Neural cell (in vitro differentiated cells): ENCODE results near the gene PDCD1.

ENCODE experiments used
- EP300 ChIP-seq: fragments of 450-650 bp; conservative IDR thresholded peaks from 2 replicates; pipeline ENCODE4 v1.6.1; 2014; ENCODE audit warnings: antibody characterized with exemption, mild to moderate bottlenecking, moderate library complexity; ENCODE audit not compliant: poor library complexity, severe bottlenecking
- POLR2AphosphoS5 ChIP-seq: IDR thresholded peaks from 2 replicates; pipeline ENCODE4 v1.6.1; 2012
- RAD21 ChIP-seq: fragments of 450-650 bp; conservative IDR thresholded peaks from 2 replicates; pipeline ENCODE4 v1.6.1; 2014; ENCODE audit warnings: antibody characterized with exemption, mild to moderate bottlenecking, moderate library complexity
- TF ChIP-seq, protein P1 (sequence below): fragments of 450-650 bp; IDR thresholded peaks from 2 replicates; pipeline ENCODE4 v1.5.1; 2014; ENCODE audit warnings: antibody characterized with exemption, mild to moderate bottlenecking, moderate library complexity; ENCODE audit not compliant: poor library complexity, severe bottlenecking
- TF ChIP-seq, protein P2 (sequence below): IDR thresholded peaks from 2 replicates; pipeline ENCODE4 v1.6.1; 2012; ENCODE audit warnings: borderline replicate concordance

DNA sequence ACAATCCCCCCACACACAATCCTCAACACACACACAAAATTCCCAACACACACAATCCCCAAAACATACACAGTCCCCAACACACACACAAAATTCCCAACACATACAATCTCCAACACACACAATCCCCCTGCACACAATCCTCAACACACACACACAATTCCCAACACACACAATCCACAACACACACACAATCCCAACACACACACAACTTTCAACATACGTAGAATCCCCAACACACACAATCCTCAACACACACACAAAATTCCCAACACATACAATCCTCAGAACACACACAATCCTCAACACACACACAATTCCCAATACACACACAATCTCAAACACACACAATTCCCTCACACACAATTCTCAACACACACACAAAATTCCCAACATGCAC is 2.6 kb upstream of the PDCD1 start:
- TF ChIP-seq, protein P1, sequence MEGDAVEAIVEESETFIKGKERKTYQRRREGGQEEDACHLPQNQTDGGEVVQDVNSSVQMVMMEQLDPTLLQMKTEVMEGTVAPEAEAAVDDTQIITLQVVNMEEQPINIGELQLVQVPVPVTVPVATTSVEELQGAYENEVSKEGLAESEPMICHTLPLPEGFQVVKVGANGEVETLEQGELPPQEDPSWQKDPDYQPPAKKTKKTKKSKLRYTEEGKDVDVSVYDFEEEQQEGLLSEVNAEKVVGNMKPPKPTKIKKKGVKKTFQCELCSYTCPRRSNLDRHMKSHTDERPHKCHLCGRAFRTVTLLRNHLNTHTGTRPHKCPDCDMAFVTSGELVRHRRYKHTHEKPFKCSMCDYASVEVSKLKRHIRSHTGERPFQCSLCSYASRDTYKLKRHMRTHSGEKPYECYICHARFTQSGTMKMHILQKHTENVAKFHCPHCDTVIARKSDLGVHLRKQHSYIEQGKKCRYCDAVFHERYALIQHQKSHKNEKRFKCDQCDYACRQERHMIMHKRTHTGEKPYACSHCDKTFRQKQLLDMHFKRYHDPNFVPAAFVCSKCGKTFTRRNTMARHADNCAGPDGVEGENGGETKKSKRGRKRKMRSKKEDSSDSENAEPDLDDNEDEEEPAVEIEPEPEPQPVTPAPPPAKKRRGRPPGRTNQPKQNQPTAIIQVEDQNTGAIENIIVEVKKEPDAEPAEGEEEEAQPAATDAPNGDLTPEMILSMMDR = no peak
- TF ChIP-seq RAD21 (no peak), POLR2AphosphoS5 (no peak), EP300 (no peak)
- TF ChIP-seq, protein P2, sequence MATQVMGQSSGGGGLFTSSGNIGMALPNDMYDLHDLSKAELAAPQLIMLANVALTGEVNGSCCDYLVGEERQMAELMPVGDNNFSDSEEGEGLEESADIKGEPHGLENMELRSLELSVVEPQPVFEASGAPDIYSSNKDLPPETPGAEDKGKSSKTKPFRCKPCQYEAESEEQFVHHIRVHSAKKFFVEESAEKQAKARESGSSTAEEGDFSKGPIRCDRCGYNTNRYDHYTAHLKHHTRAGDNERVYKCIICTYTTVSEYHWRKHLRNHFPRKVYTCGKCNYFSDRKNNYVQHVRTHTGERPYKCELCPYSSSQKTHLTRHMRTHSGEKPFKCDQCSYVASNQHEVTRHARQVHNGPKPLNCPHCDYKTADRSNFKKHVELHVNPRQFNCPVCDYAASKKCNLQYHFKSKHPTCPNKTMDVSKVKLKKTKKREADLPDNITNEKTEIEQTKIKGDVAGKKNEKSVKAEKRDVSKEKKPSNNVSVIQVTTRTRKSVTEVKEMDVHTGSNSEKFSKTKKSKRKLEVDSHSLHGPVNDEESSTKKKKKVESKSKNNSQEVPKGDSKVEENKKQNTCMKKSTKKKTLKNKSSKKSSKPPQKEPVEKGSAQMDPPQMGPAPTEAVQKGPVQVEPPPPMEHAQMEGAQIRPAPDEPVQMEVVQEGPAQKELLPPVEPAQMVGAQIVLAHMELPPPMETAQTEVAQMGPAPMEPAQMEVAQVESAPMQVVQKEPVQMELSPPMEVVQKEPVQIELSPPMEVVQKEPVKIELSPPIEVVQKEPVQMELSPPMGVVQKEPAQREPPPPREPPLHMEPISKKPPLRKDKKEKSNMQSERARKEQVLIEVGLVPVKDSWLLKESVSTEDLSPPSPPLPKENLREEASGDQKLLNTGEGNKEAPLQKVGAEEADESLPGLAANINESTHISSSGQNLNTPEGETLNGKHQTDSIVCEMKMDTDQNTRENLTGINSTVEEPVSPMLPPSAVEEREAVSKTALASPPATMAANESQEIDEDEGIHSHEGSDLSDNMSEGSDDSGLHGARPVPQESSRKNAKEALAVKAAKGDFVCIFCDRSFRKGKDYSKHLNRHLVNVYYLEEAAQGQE = no peak
